ENCODE results near the gene CLCNKA.
"Not testable (repeated sequence)": the region's sequence is repeated elsewhere in the genome, so short reads cannot be mapped to it uniquely, and the experiment has no call there.

CLCNKA gene

GRCh38 chr1:16026723-16027484 is 5.1 kb downstream of the CLCNKA start:
- no peak overlapping the region for H3K27ac ChIP-seq (ENCODE audit: low read length)
- no peaks in the 10 kb centered on the region for H3K79me2 ChIP-seq (ENCODE audit: low read length)
- peak overlapping the region; percentile 45; the same call in 1 of the 2 replicates for H3K4me2 ChIP-seq (ENCODE audit: low read depth, low read length)
- DNase-seq, result peak; percentile 16
- TF ChIP-seq EZH2phosphoT487 (IDR thresholded peaks at IDR 0.05; ENCODE audit: low read length) (no peak), EZH2 (optimal IDR thresholded peaks at IDR 0.05; ENCODE audit: low read depth, low read length) (no peak), CTCF (IDR thresholded peaks at IDR 0.05; ENCODE audit: low read length) (no peak)
- H4K20me1 ChIP-seq (ENCODE audit: insufficient read depth, low read length), result no peaks in the 10 kb centered on the region
- no peaks in the 10 kb centered on the region for H3K9me2 ChIP-seq (replicated peaks; ENCODE audit: insufficient read depth, low read length)
- H3K4me1 ChIP-seq (ENCODE audit: low read length), result no peaks in the 10 kb centered on the region
- H3K9me3 ChIP-seq (replicated peaks; ENCODE audit: insufficient read depth, low read length), result no peaks in the 10 kb centered on the region
- peaks cover 89% of the 10 kb centered on the region for H3K27me3 ChIP-seq (replicated peaks; ENCODE audit: insufficient read depth, low read length)
- no peaks in the 10 kb centered on the region for H3K36me3 ChIP-seq (replicated peaks; ENCODE audit: insufficient read depth, low read length)
- no peaks in the 10 kb centered on the region for H3F3A ChIP-seq (ENCODE audit: insufficient read depth, low read length)
- H3K9ac ChIP-seq (ENCODE audit: low read length), result no peak overlapping the region
- peak overlapping the region; percentile 19; the same call in 1 of the 2 replicates for H2AFZ ChIP-seq (ENCODE audit: low read length)
- peak overlapping the region; percentile 24; the same call in 1 of the 2 replicates for H3K4me3 ChIP-seq (ENCODE audit: low read length)

DNA sequence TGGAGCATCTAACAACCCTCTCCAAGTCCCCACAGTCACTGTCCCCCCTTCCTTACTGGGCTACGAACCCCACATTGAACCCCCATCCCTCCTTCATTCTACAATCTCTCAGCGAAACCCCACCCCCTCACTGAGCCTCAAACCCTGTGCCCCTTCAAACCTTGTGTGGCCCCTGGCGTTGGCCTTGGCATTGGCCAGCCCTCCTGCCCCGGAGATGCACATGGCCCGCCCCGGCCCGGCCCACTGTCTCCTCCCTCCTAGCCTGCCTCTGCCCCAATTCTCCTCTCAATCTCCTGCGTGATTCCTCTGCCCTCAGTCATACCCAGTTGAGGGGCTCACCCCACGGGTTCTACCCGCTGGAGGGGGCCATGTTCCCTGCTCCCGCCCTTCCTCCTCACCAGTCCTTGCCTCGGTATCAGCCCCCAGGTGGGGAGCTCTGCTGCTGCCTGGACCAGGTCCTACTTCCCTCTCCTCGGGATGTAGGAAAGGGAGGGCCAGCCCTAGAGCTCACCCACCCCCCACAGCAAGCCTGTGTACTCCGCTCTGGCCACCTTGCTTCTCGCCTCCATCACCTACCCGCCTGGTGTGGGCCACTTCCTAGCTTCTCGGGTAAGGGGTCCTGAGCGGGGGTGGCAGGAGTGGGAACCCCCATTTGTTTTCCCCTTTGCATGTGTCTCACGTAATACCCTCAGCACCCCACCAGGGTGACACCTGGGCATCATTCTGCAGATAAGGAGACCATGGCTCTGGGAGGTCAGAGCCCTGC is 6.6 kb downstream of the CLCNKA start:
- no peaks in the 10 kb centered on the region for H3K36me3 ChIP-seq (replicated peaks; ENCODE audit: insufficient read depth, low read length)
- H3K4me3 ChIP-seq (ENCODE audit: low read length), result no peak overlapping the region
- H3K4me2 ChIP-seq (ENCODE audit: low read depth, low read length), result no peak overlapping the region
- no peaks in the 10 kb centered on the region for H3K9me3 ChIP-seq (replicated peaks; ENCODE audit: insufficient read depth, low read length)
- H3K4me1 ChIP-seq (ENCODE audit: low read length), result no peaks in the 10 kb centered on the region
- TF ChIP-seq EZH2phosphoT487 (IDR thresholded peaks at IDR 0.05; ENCODE audit: low read length) (no peak), EZH2 (optimal IDR thresholded peaks at IDR 0.05; ENCODE audit: low read depth, low read length) (no peak), CTCF (IDR thresholded peaks at IDR 0.05; ENCODE audit: low read length) (no peak)
- H3K27ac ChIP-seq (ENCODE audit: low read length), result no peak overlapping the region
- no peaks in the 10 kb centered on the region for H3K9me2 ChIP-seq (replicated peaks; ENCODE audit: insufficient read depth, low read length)
- H3K79me2 ChIP-seq (ENCODE audit: low read length), result no peaks in the 10 kb centered on the region
- no peaks in the 10 kb centered on the region for H3F3A ChIP-seq (ENCODE audit: insufficient read depth, low read length)
- peaks cover 75% of the 10 kb centered on the region for H3K27me3 ChIP-seq (replicated peaks; ENCODE audit: insufficient read depth, low read length)
- no peak overlapping the region for H2AFZ ChIP-seq (ENCODE audit: low read length)
- no peak overlapping the region for H3K9ac ChIP-seq (ENCODE audit: low read length)
- no peaks in the 10 kb centered on the region for H4K20me1 ChIP-seq (ENCODE audit: insufficient read depth, low read length)
- no peak for DNase-seq

DNA sequence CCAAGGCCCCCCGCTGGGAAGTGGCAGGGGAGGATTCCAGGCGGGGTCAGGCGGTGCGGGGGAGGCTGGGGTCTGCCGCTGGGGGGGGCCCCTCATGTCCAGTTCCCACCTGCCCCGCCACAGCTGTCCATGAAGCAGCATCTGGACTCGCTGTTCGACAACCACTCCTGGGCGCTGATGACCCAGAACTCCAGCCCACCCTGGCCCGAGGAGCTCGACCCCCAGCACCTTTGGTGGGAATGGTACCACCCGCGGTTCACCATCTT is 7.1 kb downstream of the CLCNKA start:
- not testable (repeated sequence) for H3K79me2 ChIP-seq (ENCODE audit: low read length); H3K36me3 ChIP-seq (replicated peaks; ENCODE audit: insufficient read depth, low read length); H3K9me2 ChIP-seq (replicated peaks; ENCODE audit: insufficient read depth, low read length); H4K20me1 ChIP-seq (ENCODE audit: insufficient read depth, low read length); H3K4me2 ChIP-seq (ENCODE audit: low read depth, low read length); H3F3A ChIP-seq (ENCODE audit: insufficient read depth, low read length); H3K4me1 ChIP-seq (ENCODE audit: low read length); H2AFZ ChIP-seq (ENCODE audit: low read length); H3K9ac ChIP-seq (ENCODE audit: low read length); H3K4me3 ChIP-seq (ENCODE audit: low read length); H3K27ac ChIP-seq (ENCODE audit: low read length); DNase-seq; H3K9me3 ChIP-seq (replicated peaks; ENCODE audit: insufficient read depth, low read length)
- H3K27me3 ChIP-seq (replicated peaks; ENCODE audit: insufficient read depth, low read length), result peaks cover 70% of the 10 kb centered on the region

- H3K27ac ChIP-seq (ENCODE audit: low read length), result no peak overlapping the region
- H3K36me3 ChIP-seq (replicated peaks; ENCODE audit: insufficient read depth, low read length), result no peaks in the 10 kb centered on the region
- H3F3A ChIP-seq (ENCODE audit: insufficient read depth, low read length), result no peaks in the 10 kb centered on the region
- H3K27me3 ChIP-seq (replicated peaks; ENCODE audit: insufficient read depth, low read length), result peaks cover 66% of the 10 kb centered on the region
- H3K4me1 ChIP-seq (ENCODE audit: low read length), result no peaks in the 10 kb centered on the region
- H3K4me2 ChIP-seq (ENCODE audit: low read depth, low read length), result no peak overlapping the region
- no peak overlapping the region for H3K4me3 ChIP-seq (ENCODE audit: low read length)
- H4K20me1 ChIP-seq (ENCODE audit: insufficient read depth, low read length), result no peaks in the 10 kb centered on the region
- no peak for TF ChIP-seq CTCF (IDR thresholded peaks at IDR 0.05; ENCODE audit: low read length)
- H2AFZ ChIP-seq (ENCODE audit: low read length), result no peak overlapping the region
- H3K79me2 ChIP-seq (ENCODE audit: low read length), result no peaks in the 10 kb centered on the region
- H3K9me3 ChIP-seq (replicated peaks; ENCODE audit: insufficient read depth, low read length), result no peaks in the 10 kb centered on the region
- no peak overlapping the region for H3K9ac ChIP-seq (ENCODE audit: low read length)
- no peak for DNase-seq
- no peaks in the 10 kb centered on the region for H3K9me2 ChIP-seq (replicated peaks; ENCODE audit: insufficient read depth, low read length)
Measured at GRCh38 chr1:16029288-16029687, 7.5 kb downstream of the CLCNKA start.
